CD4-positive, alpha-beta memory T cell (primary cell): ENCODE measurements around the gene MMD. TPM values are rescaled to one million over a fixed set of nuclear protein-coding genes. Genes with fewer than 3 reads are reported as not detected.
"Not testable (repeated sequence)": the region's sequence is repeated elsewhere in the genome, so short reads cannot be mapped to it uniquely, and the experiment has no call there.

Experiments
- CTCF ChIA-PET: fragments of 350-600 bp; sonication (Branson Sonifier 250); formaldehyde crosslinking; loops from one replicate; lab custom pipeline; 2021; ENCODE audit warnings: inconsistent platforms; ENCODE audit not compliant: partially characterized antibody; lab: Charles Lee
- POLR2A ChIA-PET: fragments of 350-600 bp; sonication (Branson Sonifier 250); formaldehyde crosslinking; loops from one replicate; lab custom pipeline; 2021; ENCODE audit not compliant: partially characterized antibody; lab: Charles Lee
- DNase-seq, 5 donors: peaks; one replicate each; pipeline versions ENCODE4 v3.0.0 to v3.0.0-alpha.2; 2020 to 2022; ENCODE audit warnings: mixed read lengths in 1 of 5
- H3K27ac ChIP-seq: one replicate; pipeline ENCODE4 v1.7.0; 2013; ENCODE audit warnings: low read depth, low read length
- H3K27me3 ChIP-seq: 2 replicates; pipeline ENCODE4 v1.7.0; 2013; ENCODE audit warnings: mild to moderate bottlenecking, low read length, moderate library complexity; ENCODE audit not compliant: insufficient read depth
- H3K36me3 ChIP-seq: 2 replicates; pipeline ENCODE4 v1.7.0; 2013; ENCODE audit warnings: mild to moderate bottlenecking, low read length, moderate library complexity; ENCODE audit not compliant: insufficient read depth
- H3K4me1 ChIP-seq: 2 replicates; pipeline ENCODE4 v1.7.0; 2013; ENCODE audit warnings: mild to moderate bottlenecking, low read length, moderate library complexity; ENCODE audit not compliant: insufficient read depth
- H3K4me3 ChIP-seq, 2 donors: one replicate each; pipeline ENCODE4 v1.7.0; 2013; ENCODE audit warnings: low read length in 2 of 2, mild to moderate bottlenecking in 1 of 2
- H3K9me3 ChIP-seq, 2 donors: one replicate each; pipeline ENCODE4 v1.7.0; 2013; ENCODE audit warnings: low read length in 2 of 2, control low read depth in 1 of 2; ENCODE audit not compliant: control insufficient read depth in 1 of 2
- H3K27ac Mint-ChIP-seq, 7 donors: one replicate each; pipeline ENCODE4 v1.8.0; 2020 to 2021; ENCODE audit warnings: mixed read lengths in 7 of 7, mild to moderate bottlenecking in 6 of 7, inconsistent platforms in 3 of 7, moderate library complexity in 3 of 7
- H3K27me3 Mint-ChIP-seq, 2 donors: one replicate each; pipeline ENCODE4 v1.8.0; 2020 to 2021; ENCODE audit warnings: mixed read lengths in 2 of 2
- H3K36me3 Mint-ChIP-seq, 2 donors: one replicate each; pipeline ENCODE4 v1.8.0; 2020 to 2021; ENCODE audit warnings: mixed read lengths in 2 of 2, inconsistent platforms in 1 of 2, mild to moderate bottlenecking in 1 of 2
- H3K4me1 Mint-ChIP-seq, 4 donors: one replicate each; pipeline ENCODE4 v1.8.0; 2020 to 2021; ENCODE audit warnings: mixed read lengths in 4 of 4, mild to moderate bottlenecking in 1 of 4
- H3K4me3 Mint-ChIP-seq, 8 donors: one replicate each; pipeline ENCODE4 v1.8.0; 2020 to 2021; ENCODE audit warnings: mixed read lengths in 8 of 8, mild to moderate bottlenecking in 7 of 8, moderate library complexity in 6 of 8, inconsistent platforms in 3 of 8
- H3K9me3 Mint-ChIP-seq, 8 donors: one replicate each; pipeline ENCODE4 v1.8.0; 2020 to 2021; ENCODE audit warnings: mixed read lengths in 8 of 8, mild to moderate bottlenecking in 5 of 8, inconsistent platforms in 3 of 8, moderate library complexity in 1 of 8
- intact Hi-C: fragments of 100-400 bp; cut with micrococcal nuclease; formaldehyde crosslinking; loops from one replicate; pipeline ENCODE4 v1.15.1; 2023
- polyA plus RNA-seq, 2 donors: library from polyadenylated mRNA; unstranded; fragments of 300-500 nt; fragmentation: Illumina TruSeq; gene quantifications; one replicate each; pipeline ENCODE4 v1.2.3, GENCODE V29; 2021
- total RNA-seq, 2 experiments: library from RNA; stranded (reverse); gene quantifications; one replicate each; pipeline ENCODE4 v1.2.3, GENCODE V29; 2021

Gene MMD
- total and polyA plus RNA-seq, 4 experiments from 2014 or later: 4.2 to 20.0 (median 9.2) TPM

DNA sequence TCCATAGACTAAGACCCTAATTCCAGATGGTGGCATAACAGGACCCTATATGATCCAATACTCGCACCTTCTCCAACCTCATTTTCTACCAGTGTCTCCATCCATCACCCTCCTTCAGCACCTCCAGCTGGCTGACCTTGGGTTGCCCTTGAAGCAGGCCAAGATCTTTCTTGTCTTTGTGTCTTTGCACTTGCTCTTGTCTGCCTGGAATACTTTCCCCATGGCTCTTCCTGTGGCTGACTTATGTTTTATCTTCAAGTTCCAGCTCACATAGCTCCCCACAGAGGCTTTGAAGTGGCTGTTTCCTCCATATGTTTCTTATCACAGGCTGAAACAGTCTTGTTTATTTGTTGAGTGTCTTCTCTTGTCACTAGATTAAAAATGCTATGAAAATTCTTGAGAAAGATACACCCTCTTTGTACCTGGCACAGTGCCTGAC lies 29.6 kb upstream of the MMD start:
- Histone ChIP-seq H3K27me3 (no peaks in the 10 kb centered on the region), H3K9me3 (no peaks in the 10 kb centered on the region), H3K4me1 (no peaks in the 10 kb centered on the region), H3K27ac (no peak overlapping the region), H3K4me3 (no peak overlapping the region), H3K36me3 (no peaks in the 10 kb centered on the region)
- Mint-ChIP-seq H3K9me3 (no peaks in the 10 kb centered on the region), H3K36me3 (no peaks in the 10 kb centered on the region), H3K4me3 (no peak overlapping the region), H3K27ac (peak overlapping the region in 1 of 7 donors; percentile 13), H3K27me3 (peaks cover 6 to 9% of the 10 kb centered on the region in 2 donors), H3K4me1 (no peaks in the 10 kb centered on the region)
- no peak for DNase-seq
- ChIA-PET POLR2A (no interaction called here), CTCF (no interaction called here)
- intact Hi-C loops: no loop called here

- H3K4me3 Mint-ChIP-seq: no peak overlapping the region
- no peaks in the 10 kb centered on the region for H3K4me1 Mint-ChIP-seq
- POLR2A ChIA-PET: no interaction called here
- Histone ChIP-seq H3K36me3 (no peaks in the 10 kb centered on the region), H3K4me1 (no peaks in the 10 kb centered on the region), H3K27me3 (no peaks in the 10 kb centered on the region), H3K27ac (no peak overlapping the region), H3K4me3 (no peak overlapping the region), H3K9me3 (no peaks in the 10 kb centered on the region)
- CTCF ChIA-PET: no interaction called here
- no peak overlapping the region for H3K27ac Mint-ChIP-seq
- intact Hi-C loops: no loop called here
- H3K27me3 Mint-ChIP-seq: peaks cover 4 to 7% of the 10 kb centered on the region in 2 donors
- DNase-seq: no peak
- H3K36me3 Mint-ChIP-seq: no peaks in the 10 kb centered on the region
- H3K9me3 Mint-ChIP-seq: no peaks in the 10 kb centered on the region
Observed at GRCh38 chr17:55450232-55450825, 28.7 kb upstream of the MMD start.

DNA sequence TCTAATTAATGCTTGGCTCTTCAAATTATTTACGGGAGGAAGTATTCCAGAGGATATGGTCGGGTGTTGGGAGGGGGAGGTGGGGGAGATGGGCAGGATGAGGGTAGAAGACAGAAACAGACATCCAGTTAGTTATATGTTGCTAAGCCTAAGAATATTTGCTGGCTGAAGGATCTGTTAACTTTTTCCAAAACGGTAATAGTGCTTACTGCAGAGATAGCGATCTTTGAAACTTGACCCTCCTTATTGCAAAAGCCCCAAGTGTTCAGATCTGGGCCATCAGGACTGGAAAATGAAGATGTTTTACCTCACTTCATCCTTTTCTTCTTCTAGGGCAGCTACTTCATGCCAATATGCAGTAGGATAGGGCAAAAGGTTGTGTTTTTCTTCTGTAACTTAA lies 27.0 kb upstream of the MMD start:
- H3K27ac Mint-ChIP-seq: no peak overlapping the region
- H3K4me3 Mint-ChIP-seq: no peak overlapping the region
- no peaks in the 10 kb centered on the region for H3K36me3 Mint-ChIP-seq
- CTCF ChIA-PET: no interaction called here
- H3K27me3 Mint-ChIP-seq: peaks cover 4 to 7% of the 10 kb centered on the region in 2 donors
- no peaks in the 10 kb centered on the region for H3K9me3 Mint-ChIP-seq
- Histone ChIP-seq H3K36me3 (no peaks in the 10 kb centered on the region), H3K9me3 (no peaks in the 10 kb centered on the region), H3K4me3 (no peak overlapping the region), H3K27me3 (no peaks in the 10 kb centered on the region), H3K27ac (no peak overlapping the region), H3K4me1 (no peaks in the 10 kb centered on the region)
- no peak for DNase-seq
- POLR2A ChIA-PET: no interaction called here
- H3K4me1 Mint-ChIP-seq: no peaks in the 10 kb centered on the region
- intact Hi-C loops: no loop called here

DNA sequence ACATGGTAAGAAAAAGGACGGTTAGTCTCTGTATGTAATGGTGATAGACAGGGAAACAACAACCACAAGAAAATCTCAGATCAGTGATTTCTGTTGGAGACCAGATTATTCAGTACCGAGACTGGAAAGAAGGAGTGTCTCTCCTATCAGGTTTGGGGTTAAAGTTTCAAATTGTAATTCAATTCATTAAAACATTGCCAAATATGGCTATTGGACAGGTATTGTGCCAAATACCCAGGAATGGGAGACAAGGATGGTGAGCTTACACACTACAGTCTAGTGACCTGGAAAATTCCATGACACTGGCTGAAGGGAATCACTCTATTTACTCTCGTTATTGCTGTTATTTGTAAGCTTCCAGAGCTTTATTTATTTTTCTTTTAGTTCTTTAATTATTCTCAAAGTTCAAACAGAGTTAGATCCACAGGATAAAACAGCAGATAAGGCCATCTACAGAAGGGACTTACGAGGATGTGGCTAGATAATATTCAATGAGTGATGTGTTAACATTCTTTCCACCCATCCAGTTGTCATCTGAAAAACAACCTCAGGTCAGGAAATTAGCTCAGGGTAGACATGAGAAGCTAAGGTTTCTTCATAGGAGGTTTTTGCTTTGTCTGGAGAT lies 25.1 kb upstream of the MMD start:
- no peak for DNase-seq
- Mint-ChIP-seq H3K27me3 (peaks cover 2 to 7% of the 10 kb centered on the region in 2 donors), H3K36me3 (no peaks in the 10 kb centered on the region), H3K4me3 (no peak overlapping the region), H3K27ac (no peak overlapping the region), H3K4me1 (no peaks in the 10 kb centered on the region), H3K9me3 (no peaks in the 10 kb centered on the region)
- intact Hi-C loops: no loop called here
- Histone ChIP-seq H3K4me3 (no peak overlapping the region), H3K27me3 (no peaks in the 10 kb centered on the region), H3K36me3 (no peaks in the 10 kb centered on the region), H3K27ac (no peak overlapping the region), H3K9me3 (no peaks in the 10 kb centered on the region), H3K4me1 (no peaks in the 10 kb centered on the region)
- ChIA-PET CTCF (no interaction called here), POLR2A (no interaction called here)

DNA sequence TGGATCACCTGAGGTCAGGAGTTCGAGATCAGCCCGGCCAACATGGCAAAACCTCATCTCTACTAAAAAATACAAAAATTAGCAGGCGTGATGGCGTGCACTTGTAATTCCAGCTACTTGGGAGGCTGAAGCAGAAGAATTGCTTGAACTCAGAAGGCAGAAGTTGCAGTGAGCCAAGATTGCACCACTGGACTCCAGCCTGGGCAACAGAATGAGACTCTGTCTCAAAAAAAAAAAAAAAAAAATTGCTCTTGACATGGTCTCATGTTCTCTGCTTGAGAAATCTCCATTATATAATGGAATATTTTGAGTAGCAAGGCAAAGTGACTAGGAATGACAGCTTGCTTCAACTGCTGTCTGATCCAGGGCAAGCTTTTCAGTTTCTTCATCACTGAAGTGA lies 24.4 kb upstream of the MMD start:
- CTCF ChIA-PET, intact Hi-C loops, H3K27ac ChIP-seq: not testable (repeated sequence)

GRCh38 chr17:55444471-55445441 lies 23.1 kb upstream of the MMD start:
- ChIA-PET POLR2A (no interaction called here), CTCF (no interaction called here)
- H3K9me3 Mint-ChIP-seq: no peaks in the 10 kb centered on the region
- DNase-seq: no peak
- H3K4me3 Mint-ChIP-seq: no peak overlapping the region
- no peak overlapping the region for H3K4me3 ChIP-seq
- peaks cover 0 to 2% of the 10 kb centered on the region in 2 donors for H3K27me3 Mint-ChIP-seq
- H3K27ac ChIP-seq: no peak overlapping the region
- no peaks in the 10 kb centered on the region for H3K4me1 Mint-ChIP-seq
- no peaks in the 10 kb centered on the region for H3K9me3 ChIP-seq
- no peaks in the 10 kb centered on the region for H3K36me3 Mint-ChIP-seq
- H3K27ac Mint-ChIP-seq: no peak overlapping the region
- intact Hi-C loops: no loop called here
- no peaks in the 10 kb centered on the region for H3K36me3 ChIP-seq
- no peaks in the 10 kb centered on the region for H3K4me1 ChIP-seq
- H3K27me3 ChIP-seq: no peaks in the 10 kb centered on the region

More for the DNA sequence above, 24.4 kb upstream of the MMD start:
- H3K4me1 ChIP-seq, H3K36me3 Mint-ChIP-seq, H3K4me3 Mint-ChIP-seq, H3K27me3 ChIP-seq, H3K36me3 ChIP-seq, H3K27me3 Mint-ChIP-seq, H3K4me1 Mint-ChIP-seq, H3K4me3 ChIP-seq, H3K9me3 Mint-ChIP-seq, H3K9me3 ChIP-seq, H3K27ac Mint-ChIP-seq, POLR2A ChIA-PET, DNase-seq: not testable (repeated sequence)

GRCh38 chr17:55443904-55444303 lies 22.3 kb upstream of the MMD start:
- no peaks in the 10 kb centered on the region for H3K4me1 Mint-ChIP-seq
- POLR2A ChIA-PET: no interaction called here
- no peaks in the 10 kb centered on the region for H3K9me3 Mint-ChIP-seq

More at GRCh38 chr17:55443904-55444303, 22.3 kb upstream of the MMD start:
- Histone ChIP-seq H3K27me3 (no peaks in the 10 kb centered on the region), H3K9me3 (no peaks in the 10 kb centered on the region), H3K36me3 (no peaks in the 10 kb centered on the region), H3K4me1 (no peaks in the 10 kb centered on the region), H3K27ac (no peak overlapping the region), H3K4me3 (no peak overlapping the region)
- Mint-ChIP-seq H3K4me3 (no peak overlapping the region), H3K27me3 (peaks cover 2 to 4% of the 10 kb centered on the region in 2 donors), H3K27ac (no peak overlapping the region), H3K36me3 (no peaks in the 10 kb centered on the region)
- CTCF ChIA-PET: no interaction called here
- no peak for DNase-seq
- intact Hi-C loops: no loop called here
